Fibroblast of the aortic adventitia (primary cell): ENCODE measurements around the gene MYPOP. TPM values are rescaled to one million over a fixed set of nuclear protein-coding genes. Genes with fewer than 3 reads are reported as not detected.

Source experiments
- DNase-seq: peaks from one replicate; pipeline ENCODE4 v3.0.0-alpha.2; 2010; ENCODE audit warnings: low read depth
- H3K4me3 ChIP-seq: 2 replicates; pipeline ENCODE4 v1.5.1; 2011; ENCODE audit warnings: low read depth, mild to moderate bottlenecking, control low read depth, low read length, moderate library complexity
- CTCF ChIP-seq: IDR thresholded peaks from 2 replicates; pipeline ENCODE4 v1.5.1; 2011; ENCODE audit warnings: mild to moderate bottlenecking, low read length, control low read depth, inconsistent platforms; ENCODE audit not compliant: insufficient read depth
- total RNA-seq: library from RNA; depleted of rRNA; stranded (reverse); fragments of >200 nt; gene quantifications from 2 replicates; pipeline ENCODE4 v1.2.3, GENCODE V29; 2012; ENCODE audit warnings: low replicate concordance

Gene MYPOP
- total RNA-seq, 1 donor = 2.4 TPM

GRCh38 chr19:45934551-45935230 lies 32.3 kb upstream of the MYPOP start:
- no peak for DNase-seq
- no peak for TF ChIP-seq CTCF
- no peak overlapping the region for H3K4me3 ChIP-seq

GRCh38 chr19:45933759-45934158 lies 31.3 kb upstream of the MYPOP start:
- TF ChIP-seq CTCF = no peak
- H3K4me3 ChIP-seq = no peak overlapping the region
- no peak for DNase-seq

- DNase-seq = no peak
- TF ChIP-seq CTCF = peak; percentile 23
These were observed 28.6 kb upstream of the MYPOP start for GRCh38 chr19:45931055-45931454.

GRCh38 chr19:45929247-45929646 lies 26.8 kb upstream of the MYPOP start:
- DNase-seq = no peak
- TF ChIP-seq CTCF = no peak
- no peak overlapping the region for H3K4me3 ChIP-seq

More at GRCh38 chr19:45931055-45931454, 28.6 kb upstream of the MYPOP start:
- no peak overlapping the region for H3K4me3 ChIP-seq

- TF ChIP-seq CTCF = peak; percentile 7
- DNase-seq = peak; percentile 91
- H3K4me3 ChIP-seq = peak overlapping the region; percentile 17
These were observed 25.3 kb upstream of the MYPOP start for GRCh38 chr19:45927565-45928261.

- no peak overlapping the region for H3K4me3 ChIP-seq
- no peak for DNase-seq
- TF ChIP-seq CTCF = no peak
These were observed 22.6 kb upstream of the MYPOP start for GRCh38 chr19:45924891-45925447.
